HG02840 (cell line): Measurements from ENCODE around the gene AGMO.

Experiments used
- ATAC-seq: cut with Tn5 transposase; IDR thresholded peaks from one replicate; pipeline ENCODE4 v1.9.1; 2021; ENCODE audit warnings: mild to moderate bottlenecking, moderate library complexity, moderate number of reproducible peaks; ENCODE audit not compliant: unreplicated experiment, low FRiP score

Gene AGMO

GRCh38 chr7:15561835-15562234 lies at the start of gene AGMO:
TSS of gene AGMO (minus strand) at chr7:15562015.
- no peak for ATAC-seq

- no peak for ATAC-seq
Observed at GRCh38 chr7:15610503-15610902, 48.7 kb upstream of the AGMO start.

- no peak for ATAC-seq
Observed at GRCh38 chr7:15609287-15609686, 47.5 kb upstream of the AGMO start.

GRCh38 chr7:15607529-15608210 lies 45.9 kb upstream of the AGMO start:
- ATAC-seq = no peak

GRCh38 chr7:15606561-15606960 lies 44.7 kb upstream of the AGMO start:
- ATAC-seq = no peak

- no peak for ATAC-seq
Observed at GRCh38 chr7:15604166-15604565, 42.4 kb upstream of the AGMO start.

- no peak for ATAC-seq
Observed at GRCh38 chr7:15603124-15603523, 41.3 kb upstream of the AGMO start.

- no peak for ATAC-seq
Observed at GRCh38 chr7:15602236-15602635, 40.4 kb upstream of the AGMO start.

GRCh38 chr7:15601175-15601574 lies 39.4 kb upstream of the AGMO start:
- no peak for ATAC-seq

GRCh38 chr7:15600298-15600697 lies 38.5 kb upstream of the AGMO start:
- ATAC-seq = no peak

- no peak for ATAC-seq
Observed at GRCh38 chr7:15594461-15594860, 32.6 kb upstream of the AGMO start.

GRCh38 chr7:15593382-15593781 lies 31.6 kb upstream of the AGMO start:
- no peak for ATAC-seq

GRCh38 chr7:15586266-15586665 lies 24.5 kb upstream of the AGMO start:
- no peak for ATAC-seq

- ATAC-seq = no peak
Observed at GRCh38 chr7:15584575-15584974, 22.8 kb upstream of the AGMO start.

- no peak for ATAC-seq
Observed at GRCh38 chr7:15582773-15583172, 21.0 kb upstream of the AGMO start.

GRCh38 chr7:15581352-15581951 lies 19.6 kb upstream of the AGMO start:
- ATAC-seq = no peak

GRCh38 chr7:15580604-15581351 lies 19.0 kb upstream of the AGMO start:
- ATAC-seq = no peak

- ATAC-seq = no peak
Observed at GRCh38 chr7:15577600-15577999, 15.8 kb upstream of the AGMO start.

GRCh38 chr7:15571301-15571878 lies 9.6 kb upstream of the AGMO start:
- ATAC-seq = no peak

- no peak for ATAC-seq
Observed at GRCh38 chr7:15567652-15568051, 5.8 kb upstream of the AGMO start.

- no peak for ATAC-seq
Observed at GRCh38 chr7:15567036-15567435, 5.2 kb upstream of the AGMO start.
